Activated CD4-positive, alpha-beta T cell treated with anti-CD3 and anti-CD28 coated beads, Interleukin-2, amount 10 ng/mL, durations not matched to agents 7 days and 5 days (primary cell): ENCODE results near the gene SEC14L3. TPM values are rescaled to one million over a fixed set of nuclear protein-coding genes. Genes with fewer than 3 reads are reported as not detected.
A peak's percentile ranks its signal among the peaks of the same experiment; 100 is the strongest.

ENCODE experiments used
- CTCF ChIA-PET: fragments of 350-600 bp; sonication (Branson Sonifier 250); formaldehyde crosslinking; loops from one replicate; lab custom pipeline; 2021; ENCODE audit warnings: antibody characterized with exemption; lab: Charles Lee
- POLR2A ChIA-PET: fragments of 350-600 bp; sonication (Branson Sonifier 250); formaldehyde crosslinking; loops from one replicate; lab custom pipeline; 2021; ENCODE audit warnings: antibody characterized with exemption; lab: Charles Lee
- DNase-seq: peaks from one replicate; pipeline ENCODE4 v3.0.0-alpha.2; 2020
- H3K27ac Mint-ChIP-seq: one replicate; pipeline ENCODE4 v1.8.0; 2021; ENCODE audit warnings: mild to moderate bottlenecking, moderate library complexity, mixed read lengths
- H3K27me3 Mint-ChIP-seq: one replicate; pipeline ENCODE4 v1.8.0; 2021; ENCODE audit warnings: mixed read lengths
- H3K36me3 Mint-ChIP-seq: one replicate; pipeline ENCODE4 v1.8.0; 2021; ENCODE audit warnings: low read depth, mixed read lengths
- H3K4me1 Mint-ChIP-seq: one replicate; pipeline ENCODE4 v1.8.0; 2021; ENCODE audit warnings: mixed read lengths
- H3K4me3 Mint-ChIP-seq: one replicate; pipeline ENCODE4 v1.8.0; 2021; ENCODE audit warnings: mild to moderate bottlenecking, moderate library complexity, mixed read lengths
- H3K9me3 Mint-ChIP-seq: one replicate; pipeline ENCODE4 v1.8.0; 2021; ENCODE audit warnings: mixed read lengths
- total RNA-seq, 2 experiments: library from RNA; stranded (reverse); gene quantifications; one replicate each; pipeline ENCODE4 v1.2.3, GENCODE V29; 2021

The SEC14L3 gene
- total RNA-seq, 2 experiments from 2014 or later: not detected

- Mint-ChIP-seq H3K9me3 (peaks cover 5% of the 10 kb centered on the region), H3K4me1 (peaks cover 23% of the 10 kb centered on the region)
These were observed 36.1 kb downstream of the SEC14L3 start for GRCh38 chr22:30435674-30436126.

GRCh38 chr22:30434843-30435242 lies 37.0 kb downstream of the SEC14L3 start:
- peaks cover 5% of the 10 kb centered on the region for H3K9me3 Mint-ChIP-seq
- no peak overlapping the region for H3K4me3 Mint-ChIP-seq
- CTCF ChIA-PET: interaction anchor here (0.6 to 11.3 kb wide), 4 partner anchors 10 to 147 kb away, joined by 5 to 91 read pairs (median 9); partner anchors contain the start of genes MTFP1 and SEC14L2
- POLR2A ChIA-PET: no interaction called here
- H3K27me3 Mint-ChIP-seq: peaks cover 5% of the 10 kb centered on the region
- peaks cover 23% of the 10 kb centered on the region for H3K4me1 Mint-ChIP-seq
- peak overlapping the region; percentile 96 for H3K27ac Mint-ChIP-seq
- no peak for DNase-seq
- peaks cover 18% of the 10 kb centered on the region for H3K36me3 Mint-ChIP-seq

More at GRCh38 chr22:30435674-30436126, 36.1 kb downstream of the SEC14L3 start:
- DNase-seq: peak; percentile 82
- peak overlapping the region; percentile 96 for H3K27ac Mint-ChIP-seq
- peaks cover 15% of the 10 kb centered on the region for H3K36me3 Mint-ChIP-seq
- CTCF ChIA-PET: interaction anchor here (0.6 to 11.3 kb wide), 7 partner anchors 10 to 148 kb away, joined by 3 to 91 read pairs (median 9); partner anchors contain the start of genes MTFP1 and SEC14L2
- POLR2A ChIA-PET: no interaction called here
- H3K27me3 Mint-ChIP-seq: peaks cover 10% of the 10 kb centered on the region
- peak overlapping the region; percentile 69 for H3K4me3 Mint-ChIP-seq

- CTCF ChIA-PET: interaction anchor here (1.7 to 11.3 kb wide), 4 partner anchors 9 to 146 kb away, joined by 4 to 91 read pairs (median 9); partner anchors contain the start of genes MTFP1 and SEC14L2
- peaks cover 4% of the 10 kb centered on the region for H3K27me3 Mint-ChIP-seq
- no peak for DNase-seq
- POLR2A ChIA-PET: no interaction called here
- H3K36me3 Mint-ChIP-seq: peaks cover 22% of the 10 kb centered on the region
- H3K4me3 Mint-ChIP-seq: no peak overlapping the region
- H3K27ac Mint-ChIP-seq: no peak overlapping the region
- peaks cover 5% of the 10 kb centered on the region for H3K9me3 Mint-ChIP-seq
- peaks cover 23% of the 10 kb centered on the region for H3K4me1 Mint-ChIP-seq
These were observed 38.0 kb downstream of the SEC14L3 start for GRCh38 chr22:30433773-30434172.

GRCh38 chr22:30433227-30433626 lies 38.6 kb downstream of the SEC14L3 start:
- H3K27ac Mint-ChIP-seq: no peak overlapping the region
- no peak overlapping the region for H3K4me3 Mint-ChIP-seq
- peaks cover 27% of the 10 kb centered on the region for H3K36me3 Mint-ChIP-seq
- ChIA-PET POLR2A (no interaction called here), CTCF (interaction anchor here (1.7 to 11.3 kb wide), 4 partner anchors 8 to 145 kb away, joined by 4 to 91 read pairs (median 9); partner anchors contain the start of genes MTFP1 and SEC14L2)
- DNase-seq: no peak
- H3K4me1 Mint-ChIP-seq: peaks cover 23% of the 10 kb centered on the region
- H3K9me3 Mint-ChIP-seq: peaks cover 5% of the 10 kb centered on the region
- peaks cover 2% of the 10 kb centered on the region for H3K27me3 Mint-ChIP-seq

DNA sequence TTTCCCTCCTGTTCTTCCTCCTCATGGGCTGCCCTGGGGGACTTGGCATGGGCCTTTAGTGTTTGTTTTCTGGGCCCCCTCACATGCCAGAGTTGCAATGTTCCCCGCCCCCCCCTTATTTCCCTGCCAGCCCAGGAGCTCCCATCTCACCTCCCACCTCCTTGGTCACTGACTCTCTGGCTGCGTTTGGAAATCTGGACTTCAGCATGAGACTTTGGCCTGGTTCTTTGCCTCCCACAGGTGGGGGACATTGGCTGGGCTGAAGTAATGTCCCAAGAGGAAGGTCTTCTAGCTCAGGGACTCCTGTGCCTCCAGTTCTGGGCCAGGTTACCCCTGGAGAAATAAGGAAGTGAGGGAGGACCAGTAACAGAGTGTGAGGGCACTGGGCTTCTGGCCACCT lies 39.3 kb downstream of the SEC14L3 start:
- H3K9me3 Mint-ChIP-seq: peaks cover 5% of the 10 kb centered on the region
- no peak for DNase-seq
- peaks cover 2% of the 10 kb centered on the region for H3K27me3 Mint-ChIP-seq
- H3K36me3 Mint-ChIP-seq: peaks cover 32% of the 10 kb centered on the region
- ChIA-PET CTCF (interaction anchor here (1.8 to 11.3 kb wide), 3 partner anchors 8 to 144 kb away, joined by 4 to 91 read pairs (median 12); partner anchors contain the start of gene MTFP1), POLR2A (no interaction called here)
- H3K4me1 Mint-ChIP-seq: peaks cover 24% of the 10 kb centered on the region
- no peak overlapping the region for H3K4me3 Mint-ChIP-seq
- no peak overlapping the region for H3K27ac Mint-ChIP-seq

DNA sequence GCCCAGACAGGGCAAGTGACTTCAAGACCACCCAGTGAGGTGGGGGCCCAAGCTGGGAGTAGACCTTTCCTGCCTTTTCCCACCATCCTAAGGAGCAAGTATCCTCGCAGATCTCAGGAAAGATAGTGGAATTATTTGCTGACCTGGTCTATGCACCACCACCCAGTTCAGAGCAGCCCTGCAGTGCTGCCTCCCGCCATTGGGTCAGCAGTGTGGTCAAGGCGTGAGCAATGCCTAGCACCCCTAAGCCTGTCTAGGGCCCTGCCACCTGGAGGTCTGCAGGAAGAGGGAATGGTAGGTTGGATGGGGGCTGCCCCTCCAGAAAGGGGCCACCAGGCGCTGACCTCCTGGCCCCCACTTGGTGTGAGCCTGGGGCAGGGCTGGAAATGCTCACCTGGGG lies 39.7 kb downstream of the SEC14L3 start:
- peaks cover 29% of the 10 kb centered on the region for H3K4me1 Mint-ChIP-seq
- no peak overlapping the region for H3K4me3 Mint-ChIP-seq
- H3K36me3 Mint-ChIP-seq: peaks cover 36% of the 10 kb centered on the region
- peaks cover 5% of the 10 kb centered on the region for H3K9me3 Mint-ChIP-seq
- DNase-seq: no peak
- ChIA-PET CTCF (interaction anchor here (1.8 to 11.3 kb wide), 3 partner anchors 7 to 13 kb away, joined by 4 to 91 read pairs (median 5); partner anchors contain the start of gene MTFP1), POLR2A (no interaction called here)
- no peak overlapping the region for H3K27ac Mint-ChIP-seq
- peaks cover 2% of the 10 kb centered on the region for H3K27me3 Mint-ChIP-seq

- peaks cover 42% of the 10 kb centered on the region for H3K36me3 Mint-ChIP-seq
- H3K4me3 Mint-ChIP-seq: no peak overlapping the region
These were observed 40.9 kb downstream of the SEC14L3 start for GRCh38 chr22:30430933-30431332.

DNA sequence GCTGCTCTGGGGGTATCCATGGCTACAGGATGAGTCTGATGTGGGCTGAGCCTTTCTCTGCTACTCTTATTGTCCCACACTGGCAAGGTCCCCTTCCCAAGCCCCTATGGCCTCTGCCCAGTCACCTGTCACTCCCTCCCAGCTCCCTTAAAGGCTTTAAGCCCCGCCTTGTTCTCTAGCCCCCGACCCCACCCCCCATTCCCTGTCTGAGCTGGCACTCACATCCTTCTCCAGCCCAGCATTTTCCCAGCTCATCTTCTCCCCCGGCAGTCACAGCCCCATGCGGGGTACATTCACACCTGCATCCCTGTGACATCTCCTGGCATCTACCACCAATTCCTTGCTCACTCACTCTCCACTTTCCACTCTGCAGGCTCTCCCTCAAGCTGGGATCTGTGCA lies 41.9 kb downstream of the SEC14L3 start:
- no peak overlapping the region for H3K27ac Mint-ChIP-seq
- peaks cover 33% of the 10 kb centered on the region for H3K4me1 Mint-ChIP-seq

More at GRCh38 chr22:30430933-30431332, 40.9 kb downstream of the SEC14L3 start:
- peaks cover 37% of the 10 kb centered on the region for H3K4me1 Mint-ChIP-seq
- CTCF ChIA-PET: interaction anchor here (1.2 to 11.3 kb wide), 5 partner anchors 6 to 143 kb away, joined by 4 to 91 read pairs (median 5); partner anchors contain the start of genes MTFP1 and RNF215
- H3K27me3 Mint-ChIP-seq: no peaks in the 10 kb centered on the region
- POLR2A ChIA-PET: interaction anchor here (0.5 kb wide), 1 partner anchor 599 kb away, joined by 3 read pairs; no protein-coding TSS in a partner anchor
- peaks cover 5% of the 10 kb centered on the region for H3K9me3 Mint-ChIP-seq
- no peak overlapping the region for H3K27ac Mint-ChIP-seq
- DNase-seq: no peak

DNA sequence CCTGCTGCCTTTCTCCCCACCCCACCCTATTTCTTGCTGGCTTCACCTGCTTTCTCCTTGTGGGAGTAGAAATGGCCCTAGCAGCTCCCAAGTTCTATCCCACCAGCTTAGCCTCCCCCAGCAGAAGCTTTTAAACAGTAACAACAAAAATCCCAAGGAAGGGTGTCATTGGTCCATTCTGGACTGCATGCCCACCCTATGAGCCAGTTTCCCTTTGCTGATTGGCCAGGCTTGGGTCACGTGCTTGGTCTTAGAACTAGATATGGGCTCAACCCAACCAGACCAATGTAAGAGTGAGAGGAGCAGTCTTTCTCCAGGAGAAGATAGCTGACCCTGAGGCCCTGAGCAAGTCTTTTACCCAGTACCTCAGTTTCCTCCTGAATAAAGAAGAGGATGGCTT lies 43.9 kb downstream of the SEC14L3 start:
- Mint-ChIP-seq H3K4me3 (no peak overlapping the region), H3K36me3 (peaks cover 30% of the 10 kb centered on the region), H3K4me1 (peaks cover 34% of the 10 kb centered on the region), H3K27ac (no peak overlapping the region), H3K9me3 (no peaks in the 10 kb centered on the region), H3K27me3 (no peaks in the 10 kb centered on the region)
- ChIA-PET CTCF (interaction anchor here (1.5 to 7.4 kb wide), 4 partner anchors 8 to 48 kb away, joined by 5 to 91 read pairs (median 6); no protein-coding TSS in a partner anchor), POLR2A (no interaction called here)
- no peak for DNase-seq

More for the DNA sequence above, 41.9 kb downstream of the SEC14L3 start:
- DNase-seq: no peak
- ChIA-PET CTCF (interaction anchor here (0.6 to 2.7 kb wide), 5 partner anchors 38 to 1551 kb away, joined by 3 to 11 read pairs (median 4); partner anchors contain the start of gene RNF215), POLR2A (no interaction called here)
- Mint-ChIP-seq H3K9me3 (no peaks in the 10 kb centered on the region), H3K4me3 (no peak overlapping the region), H3K27me3 (no peaks in the 10 kb centered on the region), H3K36me3 (peaks cover 33% of the 10 kb centered on the region)

GRCh38 chr22:30426388-30427353 lies 45.1 kb downstream of the SEC14L3 start:
- Mint-ChIP-seq H3K27me3 (no peaks in the 10 kb centered on the region), H3K4me1 (peaks cover 46% of the 10 kb centered on the region), H3K9me3 (no peaks in the 10 kb centered on the region), H3K36me3 (peaks cover 35% of the 10 kb centered on the region), H3K4me3 (peak overlapping the region; percentile 99), H3K27ac (peak overlapping the region; percentile 92)
- peak; percentile 90 for DNase-seq
- CTCF ChIA-PET: interaction anchor here (0.5 to 7.4 kb wide), 18 partner anchors 8 to 162 kb away, joined by 3 to 91 read pairs (median 4); partner anchors contain the start of gene SEC14L2
- POLR2A ChIA-PET: no interaction called here

GRCh38 chr22:30425616-30426387 lies 46.0 kb downstream of the SEC14L3 start, which contains the start of gene MTFP1:
MTFP1 (plus strand) TSS chr22:30425768; CDS start chr22:30425880, 112 bp downstream.
- DNase-seq: peak; percentile 48
- Mint-ChIP-seq H3K4me3 (peak within 1 kb of the TSS; percentile 99), H3K9me3 (no peaks in the 10 kb centered on the region), H3K27ac (peak within 1 kb of the TSS; percentile 99), H3K27me3 (no peaks in the 10 kb centered on the region), H3K36me3 (peaks cover 35% of the 10 kb centered on the region), H3K4me1 (peaks cover 55% of the 10 kb centered on the region)
- ChIA-PET CTCF (interaction anchor here (0.9 to 7.4 kb wide), 22 partner anchors 7 to 161 kb away, joined by 3 to 91 read pairs (median 4); partner anchors contain the start of genes RNF215 and SEC14L2), POLR2A (no interaction called here)
